GM15510 (cell line): ENCODE measurements around the gene CNTFR.

ENCODE experiments used
- POLR2A ChIP-seq: IDR thresholded peaks from 3 replicates; pipeline ENCODE4 v1.6.1; 2011; ENCODE audit warnings: borderline replicate concordance; ENCODE audit not compliant: insufficient read length; ENCODE audit errors: extremely low read depth

The CNTFR gene

GRCh38 chr9:34584970-34585369 lies 4.6 kb downstream of the CNTFR start:
- TF ChIP-seq POLR2A = no peak

DNA sequence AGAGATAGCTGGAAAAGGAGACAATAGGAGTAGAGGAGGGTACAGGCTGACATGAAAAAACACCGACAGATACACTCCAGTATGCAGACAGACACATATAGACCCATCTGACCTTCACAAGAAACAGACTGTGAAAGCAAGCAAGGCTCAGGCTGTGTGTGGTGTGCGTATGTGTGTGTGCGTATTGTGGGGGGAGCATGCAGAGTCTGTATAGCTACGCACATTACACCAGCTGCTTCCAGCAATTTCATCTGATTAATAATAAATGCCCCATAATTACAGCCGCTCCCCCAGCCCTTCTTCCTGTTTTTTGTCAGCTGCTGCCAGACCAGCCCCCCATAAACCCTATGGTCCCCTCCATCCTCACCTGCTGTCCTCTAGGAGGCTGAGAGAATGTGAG lies 6.7 kb downstream of the CNTFR start:
- TF ChIP-seq POLR2A = no peak

- no peak for TF ChIP-seq POLR2A
Observed at GRCh38 chr9:34581318-34581717, 8.2 kb downstream of the CNTFR start.

- no peak for TF ChIP-seq POLR2A
Observed at GRCh38 chr9:34580358-34580757, 9.2 kb downstream of the CNTFR start.

- TF ChIP-seq POLR2A = no peak
Observed at GRCh38 chr9:34579808-34580163, 9.7 kb downstream of the CNTFR start.

- TF ChIP-seq POLR2A = no peak
Observed at GRCh38 chr9:34579104-34579807, 10.3 kb downstream of the CNTFR start.

DNA sequence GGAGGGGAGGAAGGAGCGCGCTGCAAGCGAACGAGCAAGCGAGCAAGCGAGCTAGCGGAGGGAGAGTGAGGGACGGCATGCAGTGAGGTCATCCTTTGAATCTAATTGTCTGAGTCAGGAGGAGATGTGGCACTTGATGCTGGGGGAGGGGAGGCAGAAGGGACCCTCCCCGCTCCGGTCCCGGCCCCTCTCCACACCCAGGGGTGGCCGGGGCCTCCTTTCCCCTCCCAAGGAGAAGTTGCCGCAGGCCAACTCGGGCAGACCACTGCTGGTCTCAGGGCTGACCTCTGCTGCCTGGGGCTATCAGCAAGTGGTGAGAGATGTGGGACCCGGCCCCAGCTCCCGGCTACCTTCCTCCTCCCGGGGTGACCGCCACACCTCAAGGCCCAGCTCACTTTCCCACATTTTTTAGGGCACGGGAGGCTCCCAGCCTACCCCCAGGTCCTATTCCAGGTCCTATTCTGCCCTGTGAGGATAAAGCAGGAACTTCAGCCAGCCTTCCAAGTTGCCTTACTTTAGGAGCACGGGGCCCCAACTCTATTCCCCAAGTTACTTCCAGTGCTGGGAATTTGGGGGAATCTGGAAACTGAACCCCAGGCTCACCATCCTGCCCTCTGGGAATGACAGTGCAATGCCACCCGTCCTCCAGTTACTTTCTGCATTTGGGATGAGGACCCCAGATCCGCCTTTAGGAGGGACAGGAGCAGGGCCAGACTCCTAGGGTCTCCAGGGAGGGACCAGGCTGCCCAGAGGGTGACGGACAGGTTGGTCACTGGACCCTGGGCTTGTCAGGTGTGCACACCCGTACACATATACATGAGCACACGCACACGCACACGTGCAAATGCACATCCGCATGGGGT lies 11.1 kb downstream of the CNTFR start:
- no peak for TF ChIP-seq POLR2A

GRCh38 chr9:34577400-34578240 lies 11.9 kb downstream of the CNTFR start:
- no peak for TF ChIP-seq POLR2A

- no peak for TF ChIP-seq POLR2A
Observed at GRCh38 chr9:34576597-34577399, 12.7 kb downstream of the CNTFR start.

GRCh38 chr9:34575862-34576596 lies 13.5 kb downstream of the CNTFR start:
- no peak for TF ChIP-seq POLR2A

- no peak for TF ChIP-seq POLR2A
Observed at GRCh38 chr9:34575241-34575640, 14.3 kb downstream of the CNTFR start.

DNA sequence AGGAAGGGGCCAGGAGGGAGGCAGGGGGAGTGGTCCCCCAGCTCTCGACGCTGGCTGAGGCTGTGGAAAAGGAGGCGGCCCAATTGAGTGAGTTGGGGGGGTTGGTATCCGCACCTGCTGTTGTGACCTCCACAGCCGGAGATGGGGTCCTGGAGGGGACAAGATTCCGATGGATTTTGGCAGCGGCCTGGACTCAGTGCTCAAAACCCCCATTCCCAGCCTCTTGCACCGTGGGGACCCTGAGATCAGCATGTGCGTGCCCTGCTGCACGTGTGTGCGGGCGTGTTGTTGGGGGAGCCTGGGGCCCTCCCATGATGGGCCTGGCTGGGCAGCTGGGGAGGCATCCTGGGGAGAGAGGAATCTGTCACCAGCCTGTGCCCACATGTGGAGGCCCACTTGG lies 15.0 kb downstream of the CNTFR start:
- TF ChIP-seq POLR2A = no peak

- TF ChIP-seq POLR2A = no peak
Observed at GRCh38 chr9:34573599-34574325, 15.8 kb downstream of the CNTFR start.
